CD14-positive monocyte (primary cell): ENCODE results near the gene GNAT1. TPM values are rescaled to one million over a fixed set of nuclear protein-coding genes. Genes with fewer than 3 reads are reported as not detected.

Source experiments
- DNase-seq, 3 donors: peaks; one replicate each; pipeline ENCODE4 v3.0.0-alpha.2; 2011 to 2022
- H2AFZ ChIP-seq: 2 replicates; pipeline ENCODE4 v1.6.0; 2012; ENCODE audit warnings: mild to moderate bottlenecking, low read depth, low read length, inconsistent platforms; ENCODE audit not compliant: insufficient read depth, poor library complexity, severe bottlenecking
- H3K27ac ChIP-seq, 2 donors: 1 replicate in 1 of 2; 2 replicates in 1 of 2; pipeline ENCODE4 v1.5.1; 2012 to 2013; ENCODE audit warnings: low read length in 2 of 2, control low read depth in 1 of 2, inconsistent platforms in 1 of 2, low read depth in 1 of 2, mild to moderate bottlenecking in 1 of 2
- H3K27me3 ChIP-seq, 2 donors: one replicate each; pipeline versions ENCODE4 v1.6.0 to v1.6.1; 2011 to 2013; ENCODE audit warnings: low read length in 2 of 2; ENCODE audit not compliant: control insufficient read depth in 2 of 2, insufficient read depth in 2 of 2
- H3K36me3 ChIP-seq, 2 donors: replicated peaks in 1 of 2; 1 replicate in 1 of 2; 2 replicates in 1 of 2; pipeline versions ENCODE4 v1.5.1 to v1.6.1; 2012 to 2013; ENCODE audit warnings: low read length in 2 of 2, control low read depth in 1 of 2, inconsistent platforms in 1 of 2, mild to moderate bottlenecking in 1 of 2; ENCODE audit not compliant: insufficient read depth in 2 of 2, control insufficient read depth in 1 of 2
- H3K4me1 ChIP-seq, 2 donors: 1 replicate in 1 of 2; 2 replicates in 1 of 2; pipeline versions ENCODE4 v1.5.1 to v1.6.1; 2012 to 2013; ENCODE audit warnings: low read length in 2 of 2, control low read depth in 1 of 2, inconsistent platforms in 1 of 2, mild to moderate bottlenecking in 1 of 2, moderate library complexity in 1 of 2; ENCODE audit not compliant: insufficient read depth in 2 of 2, control insufficient read depth in 1 of 2
- H3K4me2 ChIP-seq: replicated peaks from 2 replicates; pipeline ENCODE3; 2012; ENCODE audit warnings: low read length, moderate library complexity, mild to moderate bottlenecking; ENCODE audit not compliant: poor library complexity, severe bottlenecking; ENCODE audit errors: extremely low read depth
- H3K4me3 ChIP-seq, 3 experiments: fragments of 200-600 bp in 1 of 3; sonication (generic) in 1 of 3; replicated peaks in 1 of 3; 1 replicate in 2 of 3; 2 replicates in 1 of 3; pipeline ENCODE4 v1.5.1; 2011 to 2013; ENCODE audit warnings: low read length in 3 of 3, mild to moderate bottlenecking in 3 of 3, control low read depth in 2 of 3, low read depth in 2 of 3, inconsistent platforms in 1 of 3, moderate library complexity in 1 of 3
- H3K79me2 ChIP-seq: 2 replicates; pipeline ENCODE4 v1.6.0; 2012; ENCODE audit warnings: mild to moderate bottlenecking, control low read depth, inconsistent platforms, low read length, moderate library complexity; ENCODE audit not compliant: insufficient read depth
- H3K9ac ChIP-seq: 2 replicates; pipeline ENCODE4 v1.6.0; 2017; ENCODE audit warnings: low read length, mild to moderate bottlenecking; ENCODE audit not compliant: insufficient read depth, poor library complexity, severe bottlenecking
- H3K9me3 ChIP-seq, 2 donors: replicated peaks in 1 of 2; 1 replicate in 1 of 2; 2 replicates in 1 of 2; pipeline versions ENCODE4 v1.5.1 to v1.6.1; 2012 to 2013; ENCODE audit warnings: low read length in 2 of 2, control low read depth in 1 of 2; ENCODE audit not compliant: control insufficient read depth in 1 of 2, insufficient read depth in 1 of 2
- H4K20me1 ChIP-seq: 2 replicates; pipeline ENCODE4 v1.6.0; 2012; ENCODE audit warnings: mild to moderate bottlenecking, low read length, control low read depth, moderate library complexity; ENCODE audit not compliant: insufficient read depth
- H3K27ac Mint-ChIP-seq, 7 donors: one replicate each; pipeline ENCODE4 v1.8.0; 2020; ENCODE audit warnings: mild to moderate bottlenecking in 7 of 7, mixed read lengths in 7 of 7, moderate library complexity in 6 of 7, inconsistent platforms in 2 of 7
- H3K27me3 Mint-ChIP-seq, 3 donors: one replicate each; pipeline ENCODE4 v1.8.0; 2021 to 2022; ENCODE audit warnings: low read depth in 3 of 3, mild to moderate bottlenecking in 3 of 3, mixed read lengths in 3 of 3, moderate library complexity in 3 of 3, inconsistent platforms in 1 of 3
- H3K36me3 Mint-ChIP-seq, 2 donors: one replicate each; pipeline ENCODE4 v1.8.0; 2020; ENCODE audit warnings: mixed read lengths in 2 of 2, inconsistent platforms in 1 of 2, mild to moderate bottlenecking in 1 of 2
- H3K4me1 Mint-ChIP-seq: one replicate; pipeline ENCODE4 v1.8.0; 2020; ENCODE audit warnings: mild to moderate bottlenecking, mixed read lengths
- H3K4me3 Mint-ChIP-seq, 2 donors: one replicate each; pipeline ENCODE4 v1.8.0; 2020; ENCODE audit warnings: mild to moderate bottlenecking in 2 of 2, mixed read lengths in 2 of 2, moderate library complexity in 1 of 2
- H3K9me3 Mint-ChIP-seq, 7 donors: one replicate each; pipeline ENCODE4 v1.8.0; 2020 to 2022; ENCODE audit warnings: mixed read lengths in 7 of 7, mild to moderate bottlenecking in 6 of 7, moderate library complexity in 6 of 7, inconsistent platforms in 2 of 7
- WGBS: methylation state at CpG from one replicate; pipeline ENCODE4 v1.1.5; 2013; ENCODE audit warnings: missing lambda C conversion rate; ENCODE audit not compliant: insufficient coverage; 5-methylcytosine and 5-hydroxymethylcytosine counted together
- intact Hi-C, 2 donors: fragments of 100-400 bp; cut with micrococcal nuclease; formaldehyde crosslinking; loops; one replicate each; pipeline versions ENCODE4 v1.15.0 to v1.15.1; 2023
- polyA plus RNA-seq, 3 donors: library from polyadenylated mRNA; depleted of rRNA in 1 of 3; unstranded in 2 of 3; stranded (reverse) in 1 of 3; fragments of 300-500 nt in 2 of 3; fragments of >200 nt in 1 of 3; fragmentation: Illumina TruSeq in 2 of 3; gene quantifications; 1 replicate in 2 of 3; 2 replicates in 1 of 3; pipeline ENCODE4 v1.2.3, GENCODE V29; 2012 to 2021
- TF ChIP-seq, protein P1 (sequence below): fragments of 200-600 bp; IDR thresholded peaks from one replicate; pipeline ENCODE4 v1.8.0; 2022; ENCODE audit warnings: antibody characterized with exemption, mild to moderate bottlenecking

The GNAT1 gene
- polyA plus RNA-seq, 3 donors = not detected

DNA sequence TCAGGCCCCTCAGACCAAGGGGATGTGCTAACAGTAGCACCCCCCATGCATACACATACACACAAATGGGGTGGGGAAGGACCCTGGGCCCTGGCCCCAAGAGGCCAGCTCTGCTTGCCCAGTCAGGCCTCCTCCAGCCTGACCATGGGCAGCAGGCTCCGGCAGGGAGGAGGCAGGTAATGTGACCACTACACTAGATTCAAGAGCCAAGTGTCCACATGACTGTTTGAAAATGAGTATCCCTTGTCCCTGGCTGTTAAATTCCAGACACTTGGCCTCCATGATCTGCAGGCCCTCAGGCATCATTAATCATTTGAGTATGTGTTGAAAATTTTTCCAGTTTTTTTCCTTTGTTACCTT, 30.7 kb downstream of the GNAT1 start:
- H3K27me3 Mint-ChIP-seq = peaks cover 17 to 30% (median 29%) of the 10 kb centered on the region in 3 donors
- DNase-seq = no peak
- Histone ChIP-seq H3K36me3 (no peaks in the 10 kb centered on the region), H3K4me3 (no peak overlapping the region), H3K79me2 (no peaks in the 10 kb centered on the region), H3K4me1 (peaks cover 13 to 14% of the 10 kb centered on the region in 2 donors), H3K9me3 (no peaks in the 10 kb centered on the region), H2AFZ (no peak overlapping the region), H3K27ac (no peak overlapping the region), H3K27me3 (peaks cover 0 to 8% of the 10 kb centered on the region in 2 donors), H3K9ac (no peak overlapping the region), H3K4me2 (no peak overlapping the region), H4K20me1 (no peaks in the 10 kb centered on the region)
- H3K9me3 Mint-ChIP-seq = peaks cover 0 to 2% (median 0%) of the 10 kb centered on the region in 7 donors
- TF ChIP-seq, protein P1, sequence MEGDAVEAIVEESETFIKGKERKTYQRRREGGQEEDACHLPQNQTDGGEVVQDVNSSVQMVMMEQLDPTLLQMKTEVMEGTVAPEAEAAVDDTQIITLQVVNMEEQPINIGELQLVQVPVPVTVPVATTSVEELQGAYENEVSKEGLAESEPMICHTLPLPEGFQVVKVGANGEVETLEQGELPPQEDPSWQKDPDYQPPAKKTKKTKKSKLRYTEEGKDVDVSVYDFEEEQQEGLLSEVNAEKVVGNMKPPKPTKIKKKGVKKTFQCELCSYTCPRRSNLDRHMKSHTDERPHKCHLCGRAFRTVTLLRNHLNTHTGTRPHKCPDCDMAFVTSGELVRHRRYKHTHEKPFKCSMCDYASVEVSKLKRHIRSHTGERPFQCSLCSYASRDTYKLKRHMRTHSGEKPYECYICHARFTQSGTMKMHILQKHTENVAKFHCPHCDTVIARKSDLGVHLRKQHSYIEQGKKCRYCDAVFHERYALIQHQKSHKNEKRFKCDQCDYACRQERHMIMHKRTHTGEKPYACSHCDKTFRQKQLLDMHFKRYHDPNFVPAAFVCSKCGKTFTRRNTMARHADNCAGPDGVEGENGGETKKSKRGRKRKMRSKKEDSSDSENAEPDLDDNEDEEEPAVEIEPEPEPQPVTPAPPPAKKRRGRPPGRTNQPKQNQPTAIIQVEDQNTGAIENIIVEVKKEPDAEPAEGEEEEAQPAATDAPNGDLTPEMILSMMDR = no peak
- H3K27ac Mint-ChIP-seq = no peak overlapping the region
- peaks cover 14% of the 10 kb centered on the region for H3K4me1 Mint-ChIP-seq
- no peaks in the 10 kb centered on the region for H3K36me3 Mint-ChIP-seq
- no CpG with 5 or more reads among the region's 1 CpG for whole genome bisulfite sequencing
- intact Hi-C loops = loop anchor here in 1 of 2 donors (5.0 to 10.0 kb wide), 2 partner anchors 100 to 1177 kb away; no protein-coding TSS in a partner anchor
- H3K4me3 Mint-ChIP-seq = no peak overlapping the region

DNA sequence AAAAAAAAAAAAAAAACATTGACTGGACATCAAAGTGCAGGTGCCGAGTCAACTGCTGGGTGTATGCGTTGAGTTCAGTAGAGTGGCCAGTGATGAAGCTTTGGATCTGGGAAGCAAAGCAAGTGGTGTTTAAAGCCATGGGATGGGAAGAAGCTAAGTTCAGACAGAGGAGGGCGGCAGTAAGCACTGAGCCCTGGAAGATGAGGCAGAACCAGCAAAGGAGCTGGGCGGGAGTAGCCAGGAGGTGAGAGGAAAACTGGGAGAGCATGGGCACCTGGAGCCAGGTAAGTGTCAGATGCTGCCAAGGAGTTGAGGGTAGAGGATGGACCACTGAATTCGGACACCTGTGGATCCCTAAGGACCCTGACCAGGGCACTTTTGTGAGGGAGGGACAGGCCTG, 33.2 kb downstream of the GNAT1 start:
- H3K36me3 ChIP-seq = no peaks in the 10 kb centered on the region
- no peak for DNase-seq
- no peaks in the 10 kb centered on the region for H3K9me3 ChIP-seq
- no peak overlapping the region for H2AFZ ChIP-seq
- H3K27ac ChIP-seq = no peak overlapping the region
- peaks cover 0 to 8% of the 10 kb centered on the region in 2 donors for H3K27me3 ChIP-seq
- H3K27ac Mint-ChIP-seq = peak overlapping the region in 1 of 7 donors; percentile 42
- H3K9ac ChIP-seq = no peak overlapping the region
- no peak overlapping the region for H3K4me2 ChIP-seq
- peaks cover 35% of the 10 kb centered on the region for H3K4me1 Mint-ChIP-seq
- H3K4me3 ChIP-seq = no peak overlapping the region
- peaks cover 0 to 2% (median 0%) of the 10 kb centered on the region in 7 donors for H3K9me3 Mint-ChIP-seq
- no peaks in the 10 kb centered on the region for H4K20me1 ChIP-seq
- peaks cover 36 to 37% of the 10 kb centered on the region in 2 donors for H3K4me1 ChIP-seq
- H3K27me3 Mint-ChIP-seq = peaks cover 19 to 27% (median 23%) of the 10 kb centered on the region in 3 donors
- H3K4me3 Mint-ChIP-seq = peak overlapping the region in 1 of 2 donors; percentile 32
- peaks cover 22% of the 10 kb centered on the region for H3K79me2 ChIP-seq
- H3K36me3 Mint-ChIP-seq = no peaks in the 10 kb centered on the region
- WGBS = 92% methylated on average over 5 of the region's 5 CpGs
- TF ChIP-seq, protein P1 = no peak
- intact Hi-C loops = loop anchor here in 1 of 2 donors (5.0 to 10.0 kb wide), 2 partner anchors 102 to 1180 kb away; no protein-coding TSS in a partner anchor
